Hepatocyte (in vitro differentiated cells): Measurements from ENCODE around the gene FAM168B.
A peak's percentile ranks its signal among the peaks of the same experiment; 100 is the strongest.

Source experiments
- EZH2 ChIP-seq: fragments of 200-600 bp; sonication (generic); IDR thresholded peaks from 2 replicates; pipeline ENCODE4 v1.6.1; 2016; ENCODE audit warnings: antibody characterized with exemption, mild to moderate bottlenecking, borderline replicate concordance
- EZH2phosphoT487 ChIP-seq: fragments of 200-600 bp; sonication (generic); IDR thresholded peaks from one replicate; pipeline ENCODE4 v1.6.1; 2018; ENCODE audit warnings: antibody characterized with exemption, mild to moderate bottlenecking, low read depth, moderate library complexity; ENCODE audit not compliant: unreplicated experiment, severe bottlenecking
- TF ChIP-seq, protein P1 (sequence below): fragments of 200-600 bp; sonication (generic); IDR thresholded peaks from 2 replicates; pipeline ENCODE4 v1.5.1; 2016; ENCODE audit warnings: antibody characterized with exemption, mild to moderate bottlenecking; ENCODE audit not compliant: poor library complexity

DNA sequence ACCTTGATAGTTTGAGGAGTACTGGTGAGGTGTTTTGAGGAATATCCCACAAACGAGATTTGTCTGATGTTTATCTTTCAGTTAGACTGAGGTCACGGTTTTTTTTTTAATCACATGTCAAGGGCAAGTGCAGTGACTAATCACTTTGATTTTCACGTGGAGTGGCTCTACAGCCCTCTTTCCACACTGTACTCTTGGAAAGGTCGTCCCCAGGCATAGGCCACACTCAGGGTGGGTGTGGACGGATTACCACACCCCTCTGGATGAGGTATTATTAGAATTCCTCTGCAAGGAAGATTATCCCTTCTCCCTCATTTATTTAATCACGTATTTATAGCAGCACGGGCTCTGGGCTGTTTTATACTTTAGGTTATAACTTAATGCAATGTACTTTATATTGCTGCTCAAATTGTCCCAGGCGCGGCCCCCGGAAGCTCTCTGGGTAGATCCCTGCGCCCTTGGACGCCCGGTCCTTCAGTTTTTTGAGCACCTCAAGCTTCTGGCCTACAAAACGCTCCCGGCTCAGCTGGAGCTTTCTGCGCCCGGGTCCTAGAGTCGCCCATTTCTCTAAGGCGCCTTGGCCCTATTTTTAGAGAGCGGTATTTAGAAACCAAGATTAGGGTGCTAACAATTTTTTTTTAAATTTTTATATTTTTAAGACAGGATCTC, 11.4 kb upstream of the FAM168B start:
- TF ChIP-seq, protein P1, sequence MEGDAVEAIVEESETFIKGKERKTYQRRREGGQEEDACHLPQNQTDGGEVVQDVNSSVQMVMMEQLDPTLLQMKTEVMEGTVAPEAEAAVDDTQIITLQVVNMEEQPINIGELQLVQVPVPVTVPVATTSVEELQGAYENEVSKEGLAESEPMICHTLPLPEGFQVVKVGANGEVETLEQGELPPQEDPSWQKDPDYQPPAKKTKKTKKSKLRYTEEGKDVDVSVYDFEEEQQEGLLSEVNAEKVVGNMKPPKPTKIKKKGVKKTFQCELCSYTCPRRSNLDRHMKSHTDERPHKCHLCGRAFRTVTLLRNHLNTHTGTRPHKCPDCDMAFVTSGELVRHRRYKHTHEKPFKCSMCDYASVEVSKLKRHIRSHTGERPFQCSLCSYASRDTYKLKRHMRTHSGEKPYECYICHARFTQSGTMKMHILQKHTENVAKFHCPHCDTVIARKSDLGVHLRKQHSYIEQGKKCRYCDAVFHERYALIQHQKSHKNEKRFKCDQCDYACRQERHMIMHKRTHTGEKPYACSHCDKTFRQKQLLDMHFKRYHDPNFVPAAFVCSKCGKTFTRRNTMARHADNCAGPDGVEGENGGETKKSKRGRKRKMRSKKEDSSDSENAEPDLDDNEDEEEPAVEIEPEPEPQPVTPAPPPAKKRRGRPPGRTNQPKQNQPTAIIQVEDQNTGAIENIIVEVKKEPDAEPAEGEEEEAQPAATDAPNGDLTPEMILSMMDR: peak; percentile 33
- no peak for TF ChIP-seq EZH2
- no peak for TF ChIP-seq EZH2phosphoT487
